ENCODE results near the gene PRSS21. TPM values are rescaled to one million over a fixed set of nuclear protein-coding genes. Genes with fewer than 3 reads are reported as not detected.

The PRSS21 gene
- total RNA-seq, 1 experiment from 2014 or later = 0.42 TPM

DNA sequence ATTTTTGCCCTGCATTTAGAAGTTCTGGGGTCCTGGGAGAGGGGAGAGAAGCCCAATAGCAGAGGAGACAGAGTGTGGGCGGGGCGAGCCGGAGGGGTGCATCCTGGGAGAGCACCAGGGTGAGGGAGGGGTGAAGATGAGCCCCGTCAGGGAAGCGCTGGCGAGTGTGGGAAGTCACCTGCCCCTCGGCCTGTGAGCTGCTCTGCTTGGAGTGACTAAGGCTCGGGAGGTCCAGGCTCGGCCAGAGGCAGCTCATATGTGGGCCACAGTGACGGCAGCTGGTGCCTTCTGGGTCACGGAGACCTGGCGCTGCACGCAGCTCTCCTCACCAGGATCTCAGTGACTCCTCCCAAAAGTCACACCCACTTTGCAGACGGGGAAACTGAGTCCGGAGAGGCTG is 14.2 kb downstream of the PRSS21 start:
- no peaks in the 10 kb centered on the region for H3K27me3 ChIP-seq (ENCODE audit: control insufficient read depth, insufficient read depth, low read length)
- peak; percentile 57 for DNase-seq
- no peak overlapping the region for H3K4me3 ChIP-seq (ENCODE audit: insufficient read depth, low read depth, low read length)
- no peaks in the 10 kb centered on the region for H3K36me3 ChIP-seq (replicated peaks; ENCODE audit: control insufficient read depth, insufficient read depth, low read length)

DNA sequence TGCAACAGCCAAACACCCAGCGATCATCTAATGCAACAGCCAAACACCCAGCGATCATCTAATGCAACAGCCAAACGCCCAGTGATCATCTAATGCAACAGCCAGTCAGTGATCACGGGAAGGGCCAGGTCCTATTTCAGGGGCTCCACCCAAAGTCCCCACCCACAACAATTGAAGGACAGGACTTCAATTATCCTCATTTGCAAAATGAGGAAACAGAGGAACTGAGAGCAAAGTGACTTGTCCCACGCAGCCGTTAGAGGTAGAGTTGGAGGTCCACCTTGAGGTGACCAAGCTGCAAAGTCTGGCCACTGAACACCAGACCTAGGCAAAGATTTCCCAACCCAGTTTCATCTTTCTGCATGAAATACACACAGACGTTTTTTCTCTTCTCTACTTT is 16.7 kb downstream of the PRSS21 start:
- no peak overlapping the region for H3K4me3 ChIP-seq (ENCODE audit: insufficient read depth, low read depth, low read length)
- H3K36me3 ChIP-seq (replicated peaks; ENCODE audit: control insufficient read depth, insufficient read depth, low read length) = no peaks in the 10 kb centered on the region
- DNase-seq = no peak
- no peaks in the 10 kb centered on the region for H3K27me3 ChIP-seq (ENCODE audit: control insufficient read depth, insufficient read depth, low read length)

DNA sequence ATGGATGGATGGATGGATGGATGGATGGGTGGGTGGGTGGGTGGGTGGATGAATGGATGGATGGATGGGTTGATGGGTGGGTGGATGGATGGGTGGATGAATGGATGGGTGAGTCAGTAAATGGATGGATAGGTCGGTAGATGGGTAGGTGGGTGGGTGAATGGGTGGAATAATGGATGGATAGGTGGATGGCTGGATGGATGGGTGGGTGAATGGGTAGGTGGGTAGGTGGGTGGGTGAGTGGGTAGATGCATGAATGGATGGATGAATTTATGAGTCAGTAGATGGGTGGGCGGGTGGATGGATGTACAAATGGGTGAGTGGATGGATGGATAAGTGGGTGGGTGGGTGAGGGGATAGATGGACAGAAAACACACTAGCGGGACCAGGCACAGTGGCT is 17.9 kb downstream of the PRSS21 start:
- no peak for DNase-seq

DNA sequence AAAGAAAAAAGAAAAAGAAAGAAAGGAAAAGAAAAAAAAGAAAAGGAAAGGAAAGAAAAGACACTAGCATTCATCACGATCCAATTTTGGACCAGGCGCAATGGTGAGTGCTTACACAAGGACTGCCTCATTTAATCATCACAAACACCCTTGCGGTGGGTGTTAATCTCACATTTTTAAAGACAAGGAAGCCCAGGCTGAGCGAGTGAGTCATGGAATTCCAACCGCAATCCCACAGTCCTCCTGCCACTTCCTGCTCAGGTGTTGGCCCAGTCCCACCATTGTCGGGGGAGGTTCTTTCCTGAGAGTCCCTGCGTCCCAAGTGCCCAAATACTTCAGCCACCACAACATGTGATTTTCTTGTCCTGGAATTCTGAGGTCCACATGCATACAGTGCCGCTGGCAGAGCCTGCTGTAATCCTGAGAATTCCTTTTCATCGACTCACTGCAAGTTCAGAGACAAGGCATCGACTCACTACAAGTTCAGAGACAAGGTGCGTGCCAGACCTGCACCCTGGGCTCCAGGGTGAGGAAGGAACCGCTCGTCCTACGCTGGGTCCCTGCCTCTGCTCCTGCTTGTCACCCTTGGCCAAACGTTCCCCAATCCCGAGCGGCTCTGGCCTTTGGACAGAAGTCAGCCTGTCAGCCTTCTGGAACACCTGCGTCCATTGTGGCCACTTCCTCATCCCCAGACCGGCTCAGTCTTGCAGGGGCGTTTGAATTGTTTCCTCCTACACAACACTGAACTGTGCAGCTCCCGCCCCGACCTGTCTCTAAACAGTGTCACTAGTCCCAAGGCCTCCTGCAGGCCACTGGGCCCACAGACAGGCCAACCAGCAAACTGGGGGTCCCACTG is 18.8 kb downstream of the PRSS21 start:
- Histone ChIP-seq H3K36me3 (replicated peaks; ENCODE audit: control insufficient read depth, insufficient read depth, low read length) (no peaks in the 10 kb centered on the region), H3K27me3 (ENCODE audit: control insufficient read depth, insufficient read depth, low read length) (no peaks in the 10 kb centered on the region), H3K4me3 (ENCODE audit: insufficient read depth, low read depth, low read length) (no peak overlapping the region)
- no peak for DNase-seq

More for the DNA sequence above, 17.9 kb downstream of the PRSS21 start:
- Histone ChIP-seq H3K27me3 (ENCODE audit: control insufficient read depth, insufficient read depth, low read length) (no peaks in the 10 kb centered on the region), H3K36me3 (replicated peaks; ENCODE audit: control insufficient read depth, insufficient read depth, low read length) (no peaks in the 10 kb centered on the region), H3K4me3 (ENCODE audit: insufficient read depth, low read depth, low read length) (no peak overlapping the region)

DNA sequence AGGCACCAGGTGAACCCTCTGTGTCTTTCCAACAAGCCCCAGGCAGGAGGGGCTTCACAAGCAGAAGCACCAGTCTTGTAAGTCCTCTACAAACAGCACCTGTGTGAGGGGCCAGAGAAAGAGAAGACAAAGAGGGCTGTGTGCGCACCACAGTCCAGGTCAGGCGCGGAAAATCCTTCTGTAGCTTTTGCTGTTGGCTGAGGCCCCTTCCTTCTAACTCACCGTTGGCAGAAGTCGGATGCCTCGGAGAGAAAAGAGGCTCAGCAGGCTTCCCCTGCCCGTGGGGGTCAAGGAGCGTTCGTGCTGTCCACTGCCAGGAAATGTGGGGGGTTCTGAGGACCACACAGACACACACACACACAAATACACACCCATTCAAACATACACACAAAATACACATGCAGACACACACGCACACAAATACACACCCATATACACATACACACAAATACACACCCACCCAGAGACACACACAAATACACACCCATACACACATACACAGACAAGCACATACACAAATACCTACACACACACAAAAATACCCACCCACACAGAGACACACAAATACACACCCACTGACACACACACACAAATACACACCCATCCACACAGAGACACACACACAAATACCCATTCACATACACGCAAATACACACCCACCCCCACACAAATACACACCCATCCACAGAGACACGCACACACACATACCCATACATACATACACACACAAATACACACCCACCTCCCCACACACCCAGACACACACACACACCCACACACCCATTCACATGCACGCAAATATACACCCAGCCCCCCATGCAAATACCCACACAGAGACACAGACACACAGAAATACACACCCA is 19.8 kb downstream of the PRSS21 start:
- Histone ChIP-seq H3K27me3 (ENCODE audit: control insufficient read depth, insufficient read depth, low read length) (no peaks in the 10 kb centered on the region), H3K4me3 (ENCODE audit: insufficient read depth, low read depth, low read length) (no peak overlapping the region), H3K36me3 (replicated peaks; ENCODE audit: control insufficient read depth, insufficient read depth, low read length) (no peaks in the 10 kb centered on the region)
- DNase-seq = no peak

DNA sequence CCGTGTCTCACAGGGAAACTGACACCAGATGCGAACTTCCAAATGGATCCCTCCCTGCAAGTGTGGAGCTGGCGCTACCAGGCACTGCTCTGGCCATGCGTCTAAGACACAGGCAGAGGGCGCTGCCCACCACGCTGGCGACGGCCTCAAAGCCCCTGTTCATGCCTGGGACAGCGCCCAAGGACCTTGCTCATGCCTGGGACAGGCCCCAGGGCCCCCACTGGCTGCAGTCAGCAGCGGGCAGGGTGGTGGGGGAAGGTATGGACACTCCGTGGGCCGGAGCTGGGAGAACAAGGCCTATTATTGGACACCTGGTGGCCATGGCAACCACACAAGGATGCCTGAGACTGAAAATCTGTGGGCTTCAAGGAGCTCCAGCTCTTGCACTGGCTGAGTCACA is 21.9 kb downstream of the PRSS21 start:
- no peaks in the 10 kb centered on the region for H3K36me3 ChIP-seq (replicated peaks; ENCODE audit: control insufficient read depth, insufficient read depth, low read length)
- H3K4me3 ChIP-seq (ENCODE audit: insufficient read depth, low read depth, low read length) = no peak overlapping the region
- H3K27me3 ChIP-seq (ENCODE audit: control insufficient read depth, insufficient read depth, low read length) = no peaks in the 10 kb centered on the region
- peak; percentile 97 for DNase-seq

DNA sequence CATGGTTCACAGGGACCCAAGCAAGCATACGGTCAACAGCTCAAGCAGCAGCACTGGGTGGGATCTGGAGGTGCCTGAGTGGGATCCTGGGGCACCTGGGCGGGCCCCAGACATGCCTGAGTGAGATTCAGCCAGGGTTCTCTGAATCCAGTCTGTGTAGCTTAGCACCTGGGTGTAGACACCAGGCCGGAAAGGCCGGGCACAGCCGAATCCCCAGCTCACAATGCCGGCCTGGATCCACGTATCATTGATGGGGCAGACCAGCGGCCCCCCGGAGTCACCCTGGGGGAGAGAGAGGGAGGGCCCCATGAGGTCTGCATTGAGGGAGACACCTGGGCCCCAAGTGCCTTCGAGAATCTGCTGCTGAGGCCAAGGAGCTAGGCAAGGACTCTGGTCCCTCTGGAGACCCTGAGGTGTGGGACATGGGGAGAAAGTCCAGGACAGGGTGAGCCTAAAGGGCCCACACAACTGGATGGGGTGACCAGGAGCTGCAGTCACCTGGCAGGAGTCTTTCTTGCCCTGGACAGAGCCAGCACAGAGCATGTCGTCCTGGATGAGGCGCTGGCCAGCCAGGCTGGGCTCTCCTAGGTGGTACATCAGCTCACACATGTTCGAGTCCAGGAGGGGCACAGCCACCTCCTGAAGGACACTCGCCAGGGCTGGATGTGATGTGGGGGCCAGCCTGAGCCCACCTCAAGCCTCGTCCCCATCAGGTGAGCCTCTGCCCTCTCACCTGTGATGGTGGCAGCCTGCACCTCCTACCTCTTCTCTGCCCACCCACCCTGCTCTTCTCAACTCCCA is 22.8 kb downstream of the PRSS21 start:
- Histone ChIP-seq H3K36me3 (replicated peaks; ENCODE audit: control insufficient read depth, insufficient read depth, low read length) (no peaks in the 10 kb centered on the region), H3K4me3 (ENCODE audit: insufficient read depth, low read depth, low read length) (no peak overlapping the region), H3K27me3 (ENCODE audit: control insufficient read depth, insufficient read depth, low read length) (no peaks in the 10 kb centered on the region)
- peak; percentile 28 for DNase-seq

DNA sequence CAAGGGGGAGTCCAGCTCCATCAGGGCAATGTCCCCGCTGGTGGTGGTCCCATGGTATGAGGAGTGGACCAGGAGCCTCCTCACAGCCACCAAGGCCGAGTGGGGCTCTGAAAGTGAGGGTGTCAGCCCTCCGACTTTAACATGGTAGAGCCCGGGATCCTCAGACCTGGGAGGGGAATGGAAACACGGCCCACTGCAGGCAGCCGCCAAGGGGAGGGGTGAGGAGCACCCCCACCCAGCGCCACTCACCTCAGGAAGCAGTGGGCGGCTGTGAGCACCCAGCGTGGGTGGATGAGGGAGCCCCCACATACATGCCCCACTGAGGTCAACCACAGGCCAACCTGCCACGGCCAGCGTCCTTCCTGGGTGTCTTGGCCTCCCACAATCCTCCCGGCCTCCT is 23.9 kb downstream of the PRSS21 start:
- Histone ChIP-seq H3K4me3 (ENCODE audit: insufficient read depth, low read depth, low read length) (no peak overlapping the region), H3K36me3 (replicated peaks; ENCODE audit: control insufficient read depth, insufficient read depth, low read length) (no peaks in the 10 kb centered on the region), H3K27me3 (ENCODE audit: control insufficient read depth, insufficient read depth, low read length) (no peaks in the 10 kb centered on the region)
- DNase-seq = peak; percentile 31

DNA sequence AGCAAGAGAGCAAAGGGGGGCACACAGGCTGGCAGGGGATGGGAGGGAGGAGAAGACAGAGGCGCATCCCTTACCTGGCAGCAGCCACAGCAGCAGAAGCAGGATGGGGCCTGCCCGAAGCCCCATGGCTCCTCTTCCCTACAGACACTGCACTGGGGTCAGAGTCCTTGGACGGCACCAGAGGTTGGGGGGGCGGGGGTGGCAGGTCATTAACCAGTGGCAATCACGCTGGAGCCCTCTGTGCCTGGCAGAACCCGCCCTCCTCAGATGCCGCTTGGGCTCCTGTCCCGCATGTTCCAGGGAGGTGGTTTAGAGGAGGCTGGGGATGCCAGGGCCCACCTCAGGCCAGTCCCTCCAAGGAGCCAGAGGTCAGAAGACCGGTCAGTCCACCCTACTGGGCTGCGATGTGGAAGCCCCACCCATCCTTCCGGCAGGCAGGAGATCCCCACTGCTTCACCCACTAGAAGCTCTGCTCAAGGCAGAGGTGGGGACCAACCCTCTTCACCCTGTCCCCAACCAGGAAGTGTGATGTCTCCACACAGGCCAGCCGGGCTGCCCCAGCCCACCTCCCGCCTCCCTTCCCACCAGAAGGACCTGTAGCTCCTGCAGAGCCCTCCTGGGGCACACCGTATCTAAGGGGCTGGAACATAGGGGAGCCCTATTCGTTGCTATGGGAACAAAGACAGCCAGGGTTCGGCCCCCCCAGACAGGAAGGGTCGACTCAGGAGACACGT is 24.7 kb downstream of the PRSS21 start:
- H3K27me3 ChIP-seq (ENCODE audit: control insufficient read depth, insufficient read depth, low read length) = no peaks in the 10 kb centered on the region
- DNase-seq = no peak
- H3K4me3 ChIP-seq (ENCODE audit: insufficient read depth, low read depth, low read length) = no peak overlapping the region
- no peaks in the 10 kb centered on the region for H3K36me3 ChIP-seq (replicated peaks; ENCODE audit: control insufficient read depth, insufficient read depth, low read length)

DNA sequence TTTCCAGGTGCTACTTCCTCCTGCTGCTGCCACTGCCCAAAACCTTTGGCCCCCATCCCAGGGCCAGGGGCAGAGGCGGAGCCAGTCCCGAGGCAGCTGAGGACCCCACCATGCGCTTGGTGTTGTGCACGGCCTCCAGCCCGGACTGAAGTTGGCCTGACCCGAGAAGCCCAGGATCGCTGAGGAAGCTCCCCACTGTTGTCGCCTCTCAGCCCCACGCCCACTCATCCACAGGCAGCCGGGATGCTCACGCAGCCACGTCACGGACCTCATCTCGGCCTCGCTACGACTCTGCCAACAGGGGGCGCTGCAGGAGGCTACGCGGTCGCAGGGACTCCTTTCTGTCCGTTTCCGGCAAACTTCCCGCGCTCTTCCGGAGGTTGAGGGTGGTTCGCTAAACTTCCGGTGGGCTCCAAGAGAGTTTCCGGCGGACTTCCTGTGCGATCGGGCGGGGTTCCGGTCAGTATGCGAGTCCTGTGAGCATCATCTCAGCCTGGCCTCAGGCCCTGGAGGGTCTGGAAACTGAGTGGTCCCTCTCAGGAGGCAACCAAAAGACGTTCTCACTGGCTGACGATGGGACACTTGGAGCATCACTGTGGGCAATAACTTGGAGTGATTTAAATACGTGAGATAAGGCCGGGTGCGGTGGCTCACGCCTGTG is 25.4 kb downstream of the PRSS21 start:
- peak; percentile 91 for DNase-seq
- peak overlapping the region; percentile 12; the same call in 1 of the 2 replicates for H3K4me3 ChIP-seq (ENCODE audit: insufficient read depth, low read depth, low read length)
- no peaks in the 10 kb centered on the region for H3K36me3 ChIP-seq (replicated peaks; ENCODE audit: control insufficient read depth, insufficient read depth, low read length)
- H3K27me3 ChIP-seq (ENCODE audit: control insufficient read depth, insufficient read depth, low read length) = no peaks in the 10 kb centered on the region

DNA sequence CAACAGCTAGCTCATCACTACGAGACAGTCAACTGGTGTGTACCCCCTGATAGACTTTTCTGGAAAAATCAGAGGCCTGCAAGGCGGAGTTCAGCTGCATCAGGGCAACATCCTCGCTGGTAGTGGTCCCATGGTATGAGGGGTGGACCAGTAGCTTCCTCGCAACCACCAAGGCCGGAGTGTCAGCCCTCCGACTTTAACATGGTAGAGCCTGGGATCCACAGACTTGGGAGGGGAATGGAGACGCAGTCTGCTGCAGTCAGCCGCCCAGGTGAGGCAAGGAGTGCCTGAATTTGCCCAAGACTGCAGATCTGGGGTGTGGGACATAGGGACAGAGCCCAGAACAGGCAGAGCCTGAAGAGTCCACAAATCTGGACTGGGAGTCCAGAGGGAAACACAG is 26.5 kb downstream of the PRSS21 start:
- DNase-seq = no peak
- H3K36me3 ChIP-seq (replicated peaks; ENCODE audit: control insufficient read depth, insufficient read depth, low read length) = no peaks in the 10 kb centered on the region
- H3K4me3 ChIP-seq (ENCODE audit: insufficient read depth, low read depth, low read length) = no peak overlapping the region
- H3K27me3 ChIP-seq (ENCODE audit: control insufficient read depth, insufficient read depth, low read length) = no peaks in the 10 kb centered on the region

DNA sequence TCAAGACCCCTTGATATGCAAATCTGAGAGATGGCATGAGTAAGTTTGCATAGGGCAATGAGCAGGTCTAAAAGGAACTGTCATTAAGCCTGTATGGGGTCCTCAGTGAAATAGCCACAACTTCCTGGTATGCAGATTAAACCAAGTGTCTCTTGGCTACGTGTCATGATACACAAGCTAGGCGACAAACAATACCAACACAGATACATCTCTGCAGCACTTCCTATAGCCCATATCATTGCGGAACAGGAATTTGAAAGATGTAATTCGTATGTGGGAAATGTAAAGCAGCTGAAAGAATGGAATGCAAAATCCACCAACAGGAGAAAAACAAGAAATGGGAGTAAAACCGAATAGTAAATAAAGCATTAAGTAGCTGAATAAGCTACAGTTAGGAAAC is 28.1 kb downstream of the PRSS21 start:
- Histone ChIP-seq H3K36me3 (replicated peaks; ENCODE audit: control insufficient read depth, insufficient read depth, low read length) (no peaks in the 10 kb centered on the region), H3K27me3 (ENCODE audit: control insufficient read depth, insufficient read depth, low read length) (no peaks in the 10 kb centered on the region; the same call in 1 of the 2 replicates), H3K4me3 (ENCODE audit: insufficient read depth, low read depth, low read length) (no peak overlapping the region)
- DNase-seq = no peak

DNA sequence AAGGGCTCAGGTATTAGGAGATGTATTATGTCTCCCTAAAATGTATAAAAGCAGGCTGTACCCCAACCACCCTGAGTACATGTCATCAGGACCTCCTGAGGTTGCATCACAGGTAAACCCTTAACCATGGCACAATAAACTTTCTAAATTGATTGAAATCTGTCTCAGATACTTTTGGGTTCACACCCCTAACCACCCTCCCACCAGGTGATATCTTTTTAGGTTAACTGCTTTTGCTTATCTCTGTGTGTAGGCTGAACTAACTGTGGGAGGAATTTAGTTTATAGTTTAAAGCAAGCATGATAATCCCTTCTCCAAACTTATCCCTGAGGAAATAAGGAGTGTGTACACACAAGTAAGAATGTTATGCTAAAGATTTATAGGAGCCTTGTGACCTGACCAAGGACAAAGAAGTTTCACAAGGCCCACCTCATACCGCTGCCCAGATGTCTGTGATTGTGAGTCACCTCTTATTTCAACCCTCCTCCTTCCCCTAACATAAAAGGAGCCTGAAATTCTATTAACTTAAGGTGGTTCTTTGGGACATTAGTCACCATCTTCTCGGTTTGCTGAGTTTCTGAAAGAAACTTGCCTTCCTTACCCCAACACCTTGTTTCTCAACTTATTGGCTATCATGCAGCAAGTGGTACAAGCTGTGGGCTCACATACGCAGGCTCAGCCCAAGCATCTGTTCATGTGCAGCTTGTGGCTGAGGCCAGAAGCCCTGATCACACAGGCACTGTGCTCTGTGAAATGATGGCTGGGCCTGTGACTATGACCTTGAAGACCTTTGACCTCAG is 29.7 kb downstream of the PRSS21 start:
- DNase-seq = no peak
- H3K27me3 ChIP-seq (ENCODE audit: control insufficient read depth, insufficient read depth, low read length) = no peaks in the 10 kb centered on the region; the same call in 1 of the 2 replicates
- no peaks in the 10 kb centered on the region for H3K36me3 ChIP-seq (replicated peaks; ENCODE audit: control insufficient read depth, insufficient read depth, low read length)
- H3K4me3 ChIP-seq (ENCODE audit: insufficient read depth, low read depth, low read length) = no peak overlapping the region
